ENCODE results near the gene WRAP73.
A peak's percentile ranks its signal among the peaks of the same experiment; 100 is the strongest.

Gene WRAP73

GRCh38 chr1:3649342-3650247, at the start of gene WRAP73:
WRAP73 (minus strand) TSS chr1:3650103; CDS start chr1:3649999, 104 bp downstream.
- peak; percentile 82 for DNase-seq (ENCODE audit: low read depth, low spot score)

DNA sequence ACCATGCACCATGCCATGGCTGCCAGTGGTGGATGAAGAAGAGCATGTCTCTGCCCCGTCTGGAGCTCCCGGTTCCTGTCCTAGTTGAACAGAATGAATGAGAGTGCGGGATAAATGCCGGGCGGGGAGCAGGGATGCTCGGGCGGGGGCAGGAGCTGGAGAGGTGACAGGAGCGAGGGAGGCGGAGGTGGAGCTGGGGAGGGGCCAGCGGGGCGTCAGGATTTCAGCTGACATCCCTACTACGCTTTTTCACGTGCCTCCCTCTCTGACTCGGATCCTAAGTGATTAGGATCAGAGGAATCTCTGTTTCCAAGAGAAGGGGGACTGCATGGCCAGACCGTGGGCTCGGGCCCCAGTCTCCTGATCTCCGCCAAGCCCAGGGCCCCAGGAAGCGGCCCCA, 49.7 kb upstream of the WRAP73 start:
- no peak for DNase-seq (ENCODE audit: low read depth, low spot score)

GRCh38 chr1:3698660-3699408, 48.9 kb upstream of the WRAP73 start:
- DNase-seq (ENCODE audit: low read depth, low spot score), result no peak

DNA sequence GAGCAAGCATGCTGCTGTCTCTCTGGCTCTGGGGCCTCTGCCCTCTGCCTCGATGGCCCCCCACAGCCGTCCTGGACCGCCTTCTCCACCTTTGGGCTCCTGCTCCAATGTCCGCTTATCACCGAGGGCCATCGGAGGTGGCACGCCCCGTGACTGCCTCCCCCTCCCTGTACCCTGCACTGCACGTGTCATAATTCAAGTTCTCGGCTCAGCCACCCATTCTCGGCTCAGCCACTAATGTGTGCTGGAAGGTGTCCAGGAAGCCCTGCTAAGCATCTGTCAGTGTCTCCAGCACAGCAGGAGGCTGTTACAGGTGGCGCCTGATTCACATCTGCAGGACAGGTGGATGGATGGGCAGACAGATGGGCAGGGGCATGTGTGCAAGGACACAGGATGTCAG, 47.9 kb upstream of the WRAP73 start:
- no peak for DNase-seq (ENCODE audit: low read depth, low spot score)

DNA sequence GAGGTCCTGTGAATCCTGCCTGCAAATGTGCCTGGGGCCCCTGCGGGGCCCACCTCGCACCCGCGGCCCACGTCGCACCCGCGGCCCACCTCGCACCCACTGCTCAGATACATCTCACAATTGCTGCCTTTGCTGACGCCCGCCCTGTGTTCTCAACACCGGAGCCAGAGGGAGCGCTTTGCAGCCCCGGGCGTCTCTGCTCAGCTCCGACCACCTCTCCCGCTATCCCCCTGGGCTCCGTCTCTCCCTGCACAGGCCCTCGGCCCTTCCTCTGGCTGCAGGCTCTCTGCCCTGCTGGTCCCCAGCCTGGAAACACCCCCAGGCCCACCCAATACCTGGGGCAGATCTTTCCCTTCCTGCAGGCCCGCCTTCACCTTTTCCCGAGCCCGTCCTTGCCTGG, 47.2 kb upstream of the WRAP73 start:
- no peak for DNase-seq (ENCODE audit: low read depth, low spot score)

GRCh38 chr1:3696689-3697088, 46.8 kb upstream of the WRAP73 start:
- no peak for DNase-seq (ENCODE audit: low read depth, low spot score)

GRCh38 chr1:3695326-3696217, 45.7 kb upstream of the WRAP73 start:
- DNase-seq (ENCODE audit: low read depth, low spot score), result peak; percentile 28

- DNase-seq (ENCODE audit: low read depth, low spot score), result no peak
These were observed 43.4 kb upstream of the WRAP73 start for GRCh38 chr1:3693321-3693720.

- DNase-seq (ENCODE audit: low read depth, low spot score), result no peak
These were observed 42.7 kb upstream of the WRAP73 start for GRCh38 chr1:3692598-3692997.

DNA sequence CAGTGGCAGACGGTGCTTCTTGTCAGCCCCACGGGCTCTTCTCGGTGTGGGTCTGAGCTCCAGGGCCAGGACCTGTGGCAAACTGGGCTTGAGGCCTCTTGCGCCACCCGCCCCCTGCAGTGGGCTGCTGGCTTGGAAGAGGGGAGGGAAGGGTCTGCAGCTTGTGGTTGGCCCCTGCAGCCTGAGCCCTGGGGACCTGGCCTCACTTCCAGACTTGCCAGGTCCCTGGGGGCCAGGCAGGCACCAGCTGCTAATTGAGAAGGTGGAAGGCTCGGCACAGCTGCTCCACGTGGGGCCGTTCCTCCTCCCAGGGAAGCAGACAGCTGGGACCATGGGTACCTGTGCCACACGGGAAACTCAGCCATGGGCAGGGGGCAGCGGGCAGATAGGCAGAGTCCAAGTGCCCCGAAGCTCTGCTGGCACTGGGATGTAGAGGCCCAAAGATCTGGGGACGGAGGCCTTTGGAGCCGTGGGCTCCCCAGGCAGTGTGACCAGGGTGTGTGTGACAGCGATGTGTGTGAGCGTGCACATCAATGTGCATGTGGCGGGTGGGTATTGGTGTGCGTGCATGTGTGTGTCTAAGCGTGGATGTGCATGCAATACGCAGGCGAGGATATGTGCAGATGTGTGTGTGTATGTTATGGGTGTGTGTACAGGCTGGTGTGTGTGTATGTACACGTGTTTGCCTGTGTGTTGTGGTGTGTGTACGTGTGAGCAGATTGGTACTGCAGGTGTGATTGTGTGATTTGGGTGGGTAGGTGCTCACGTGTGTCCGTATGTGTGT, 41.7 kb upstream of the WRAP73 start:
- no peak for DNase-seq (ENCODE audit: low read depth, low spot score)

- DNase-seq (ENCODE audit: low read depth, low spot score), result no peak
These were observed 40.6 kb upstream of the WRAP73 start for GRCh38 chr1:3690282-3691065.

- no peak for DNase-seq (ENCODE audit: low read depth, low spot score)
These were observed 39.3 kb upstream of the WRAP73 start for GRCh38 chr1:3689138-3689750.

- no peak for DNase-seq (ENCODE audit: low read depth, low spot score)
These were observed 38.6 kb upstream of the WRAP73 start for GRCh38 chr1:3688356-3689137.

GRCh38 chr1:3687504-3687903, 37.6 kb upstream of the WRAP73 start:
- DNase-seq (ENCODE audit: low read depth, low spot score), result no peak

DNA sequence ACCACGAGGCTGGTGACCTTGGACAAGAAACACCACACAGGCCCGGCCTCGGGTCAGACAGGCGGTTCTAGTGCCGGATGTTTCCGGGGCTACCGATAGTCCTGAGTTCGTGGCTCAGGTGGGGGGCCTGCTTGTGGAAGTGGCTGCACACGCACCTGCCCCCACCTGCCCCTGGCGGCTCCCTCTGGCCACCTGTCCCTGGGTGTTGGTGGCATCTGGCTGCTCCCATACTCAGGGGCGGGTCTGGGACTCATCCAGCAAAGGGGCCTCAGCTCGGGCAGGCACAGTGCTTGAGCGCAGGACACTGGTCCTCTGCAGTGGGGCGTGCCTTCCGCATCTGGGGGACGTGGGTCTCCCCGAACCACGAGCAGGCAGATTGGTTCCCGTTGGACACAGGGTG, 36.0 kb upstream of the WRAP73 start:
- DNase-seq (ENCODE audit: low read depth, low spot score), result no peak

DNA sequence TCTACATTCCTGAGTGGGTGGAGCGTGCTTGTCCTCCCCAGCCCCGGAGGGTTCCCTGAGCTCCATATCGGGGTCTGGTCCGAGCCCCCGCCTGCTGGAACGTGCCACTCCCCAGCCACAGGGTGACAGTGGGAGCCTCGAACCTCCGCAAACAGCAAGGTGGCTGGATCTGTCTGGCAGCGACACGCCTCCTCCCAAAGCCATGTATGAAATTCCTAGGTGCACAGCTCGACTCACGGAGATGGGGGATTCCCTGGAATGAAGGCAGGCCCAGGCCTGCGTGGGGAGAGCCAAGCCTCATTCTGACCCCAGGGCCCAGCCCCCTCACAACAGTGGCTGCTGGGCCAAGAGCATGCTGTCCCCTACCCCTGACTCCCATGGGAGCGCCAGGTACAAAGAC, 35.3 kb upstream of the WRAP73 start:
- DNase-seq (ENCODE audit: low read depth, low spot score), result no peak

DNA sequence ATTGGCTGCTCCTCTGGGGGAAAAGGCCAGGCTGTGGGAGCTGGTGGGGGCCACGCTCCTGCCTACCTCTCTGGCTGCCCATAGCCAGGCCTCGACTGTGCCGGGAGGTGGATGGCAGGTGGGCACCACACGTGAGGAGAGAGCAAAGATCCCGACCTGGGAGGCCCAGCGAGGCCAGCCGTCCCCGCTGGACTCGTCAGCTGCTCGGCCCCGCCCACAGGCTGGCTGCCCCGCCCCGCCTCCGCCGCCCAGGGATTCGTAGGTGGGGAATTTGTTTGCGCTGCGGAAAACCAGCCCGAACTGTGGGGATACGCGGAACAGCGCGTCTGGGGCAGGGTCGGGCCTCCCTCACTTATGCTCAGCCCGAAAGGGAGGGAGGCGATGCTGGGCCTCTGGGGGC, 34.1 kb upstream of the WRAP73 start:
- DNase-seq (ENCODE audit: low read depth, low spot score), result no peak

DNA sequence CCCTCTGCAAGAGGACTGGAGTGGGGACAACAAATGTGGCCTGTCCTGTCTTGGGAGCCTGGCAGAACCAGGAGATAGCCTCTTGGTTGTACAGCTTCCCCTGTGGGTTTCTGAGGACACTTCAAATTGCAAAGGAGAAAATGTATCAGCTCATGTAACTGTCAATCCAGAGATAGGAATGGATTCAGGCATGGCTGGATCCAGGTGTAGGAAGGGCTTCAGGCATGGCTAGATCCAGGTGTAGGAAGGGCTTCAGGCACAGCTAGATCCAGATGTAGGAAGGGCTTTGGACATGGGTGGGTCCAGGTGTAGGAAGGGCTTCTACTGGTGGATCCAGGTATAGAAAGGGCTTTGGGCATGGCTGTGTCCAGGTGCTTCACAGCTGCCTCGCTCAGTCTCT, 33.3 kb upstream of the WRAP73 start:
- no peak for DNase-seq (ENCODE audit: low read depth, low spot score)
